SHP77 (cell line): ENCODE data around the gene CD33.

Source experiments
- DNase-seq, 2 experiments: peaks; one replicate each; lab custom pipeline; 2025; lab: John Stamatoyannopoulos, UW

The CD33 gene

DNA sequence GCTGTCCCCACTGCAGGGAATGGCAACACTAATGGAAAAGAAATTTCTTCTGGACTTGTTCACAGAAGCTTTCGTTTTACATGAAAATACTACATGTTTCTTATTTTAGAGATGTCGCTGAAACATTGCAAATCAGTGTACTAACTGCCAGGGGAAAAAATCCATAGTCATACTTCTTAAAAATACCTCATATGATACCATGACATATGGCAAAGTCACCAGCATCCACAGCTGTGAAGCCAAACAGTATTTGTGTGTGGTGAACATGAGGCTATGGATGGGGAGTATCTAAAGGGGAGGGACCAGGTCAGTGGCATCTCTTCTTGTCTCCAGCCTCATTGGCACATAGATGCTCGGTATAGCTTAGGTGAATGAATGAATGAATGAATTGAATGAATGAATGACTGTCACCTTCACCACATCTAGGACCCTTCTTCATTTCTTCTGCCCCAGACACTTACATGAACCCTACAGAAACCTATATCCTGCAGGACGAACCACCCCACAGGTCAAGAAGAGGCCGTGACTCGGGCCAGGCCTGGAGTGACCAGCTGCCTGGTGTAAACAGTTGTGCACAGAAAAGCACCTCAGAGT, 14.6 kb upstream of the CD33 start:
- no peak for DNase-seq

DNA sequence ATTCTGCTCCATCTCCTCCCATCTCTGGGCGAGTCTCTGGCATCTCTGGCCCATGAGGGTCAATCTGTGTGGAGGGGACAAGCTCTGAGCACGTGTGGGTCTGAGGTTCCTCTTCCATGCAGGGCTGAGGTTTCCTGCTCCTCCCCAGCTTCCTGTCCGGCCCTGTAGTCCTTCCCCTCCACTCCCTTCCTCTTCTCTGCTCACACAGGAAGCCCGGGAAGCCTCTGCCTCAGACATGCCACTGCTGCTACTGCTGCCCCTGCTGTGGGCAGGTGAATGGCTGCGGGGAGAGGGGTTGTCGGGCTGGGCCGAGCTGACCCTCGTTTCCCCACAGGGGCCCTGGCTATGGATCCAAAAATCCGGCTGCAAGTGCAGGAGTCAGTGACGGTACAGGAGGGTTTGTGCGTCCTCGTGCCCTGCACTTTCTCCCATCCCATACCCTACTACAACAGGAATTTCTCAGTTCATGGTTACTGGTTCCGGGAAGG, 14.0 kb upstream of the CD33 start:
- peak; percentile 38 to 70 for DNase-seq

DNA sequence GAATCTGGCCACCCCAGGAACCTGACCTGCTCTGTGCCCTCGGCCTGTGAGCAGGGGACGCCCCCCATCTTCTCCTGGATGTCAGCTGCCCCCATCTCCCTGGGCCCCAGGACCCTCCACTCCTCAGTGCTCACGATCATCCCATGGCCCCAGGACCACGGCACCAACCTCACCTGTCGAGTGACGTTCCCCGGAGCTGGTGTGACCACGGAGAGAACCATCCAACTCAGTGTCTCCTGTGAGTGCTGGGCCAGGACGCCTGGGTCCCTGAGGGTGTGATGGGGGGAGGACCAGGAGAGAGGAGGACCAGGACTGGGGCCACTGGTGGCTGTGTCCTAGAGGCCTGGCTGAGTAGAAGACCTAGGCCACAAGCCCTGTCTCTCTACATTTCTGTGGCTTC, 13.0 kb upstream of the CD33 start:
- no peak for DNase-seq

DNA sequence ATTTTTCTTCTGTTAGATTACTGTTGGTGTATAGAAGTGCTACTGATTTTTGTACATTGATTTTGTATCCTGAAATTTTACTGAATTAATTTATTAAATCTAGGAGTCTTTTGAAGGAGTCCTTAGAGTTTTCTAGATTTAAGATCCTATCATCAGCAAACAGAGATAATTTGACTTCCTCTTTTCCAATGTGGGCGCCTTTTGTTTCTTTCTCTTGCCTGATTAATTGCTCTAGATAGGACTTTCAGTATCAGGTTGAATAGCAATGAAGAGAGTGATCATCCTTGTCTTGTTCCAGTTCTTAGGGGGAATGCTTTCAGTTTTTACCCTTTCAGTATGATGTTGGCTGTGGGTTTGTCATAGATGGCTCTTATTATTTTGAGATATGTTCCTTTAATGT, 5.6 kb upstream of the CD33 start:
- DNase-seq = no peak

DNA sequence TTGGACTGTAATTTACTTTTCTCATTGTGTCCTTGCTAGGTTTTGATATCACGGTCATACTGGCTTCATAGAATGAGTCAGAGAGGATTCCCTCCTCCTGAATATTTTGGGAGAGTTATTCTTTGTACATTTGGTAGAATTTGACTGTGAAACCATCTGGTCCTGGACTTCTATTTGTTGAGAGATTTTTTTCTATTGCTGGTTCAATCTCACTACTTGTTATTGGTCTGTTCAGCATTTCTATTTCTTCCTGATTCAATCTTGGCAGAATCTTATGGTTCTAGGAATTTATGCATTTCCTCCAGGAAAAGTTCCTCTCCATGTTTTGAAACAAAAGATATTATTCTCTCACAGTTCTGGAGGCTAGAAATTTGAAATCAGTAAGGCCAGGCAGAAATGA, 4.9 kb upstream of the CD33 start:
- no peak for DNase-seq

DNA sequence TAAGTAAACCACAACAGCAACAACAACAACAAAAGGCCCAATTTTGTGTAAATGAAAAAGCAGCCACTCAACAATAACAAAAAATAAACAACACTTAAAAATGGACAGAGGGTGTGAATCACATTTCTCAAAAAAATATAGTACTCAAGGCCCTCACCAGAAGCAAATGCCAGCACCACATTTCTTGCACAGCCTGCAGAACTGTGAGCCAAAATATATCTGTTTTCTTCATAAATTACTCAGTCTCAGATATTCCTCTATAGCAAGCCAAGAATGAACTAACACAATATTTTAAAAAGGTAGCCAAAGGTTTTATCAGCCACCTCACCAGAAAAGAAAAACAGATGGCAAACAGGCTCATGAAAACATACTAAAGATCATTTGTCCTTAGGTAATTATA, 3.9 kb upstream of the CD33 start:
- no peak for DNase-seq

DNA sequence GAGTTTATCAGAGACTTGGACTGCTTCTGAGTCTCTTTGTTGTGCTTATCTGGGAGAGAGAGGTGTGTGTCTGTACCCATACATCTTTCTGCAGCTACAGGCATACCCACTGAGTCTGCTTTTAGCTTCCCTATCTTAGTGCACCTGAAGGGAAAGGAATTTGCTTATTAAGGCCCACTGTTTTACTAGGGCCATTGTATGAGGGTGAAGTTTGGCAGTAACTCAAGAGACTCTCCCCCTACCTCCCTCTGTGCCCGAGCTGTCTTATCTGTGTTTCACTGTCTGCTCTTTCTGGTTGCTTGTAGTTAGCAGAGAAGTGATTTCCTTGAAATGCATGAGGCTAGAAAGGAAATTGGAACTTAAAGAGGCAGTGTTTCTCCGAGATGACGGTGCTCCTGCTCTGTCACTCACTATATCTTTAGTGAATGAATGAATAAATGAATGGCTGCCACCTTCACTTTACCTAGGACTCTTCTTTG, 678 bp upstream of the CD33 start:
- no peak for DNase-seq

DNA sequence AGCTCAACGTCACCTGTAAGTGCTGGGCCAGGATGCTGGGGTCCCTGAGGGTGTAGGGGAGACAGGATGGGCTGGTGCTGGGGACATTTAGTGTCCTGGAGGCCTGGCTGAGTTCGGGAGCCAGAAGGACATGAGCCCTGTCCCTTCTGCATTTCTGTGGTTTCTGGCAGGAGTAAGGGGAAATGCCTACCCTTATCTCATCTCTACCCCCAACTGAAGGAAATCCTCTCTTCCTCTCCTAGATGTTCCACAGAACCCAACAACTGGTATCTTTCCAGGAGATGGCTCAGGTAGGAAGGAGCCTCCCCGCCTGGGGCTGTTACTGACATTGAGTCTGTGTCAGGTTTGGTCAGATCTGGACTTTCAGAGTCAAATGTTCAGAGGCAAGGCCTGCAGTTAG, 1.2 kb downstream of the CD33 start:
- DNase-seq = no peak

DNA sequence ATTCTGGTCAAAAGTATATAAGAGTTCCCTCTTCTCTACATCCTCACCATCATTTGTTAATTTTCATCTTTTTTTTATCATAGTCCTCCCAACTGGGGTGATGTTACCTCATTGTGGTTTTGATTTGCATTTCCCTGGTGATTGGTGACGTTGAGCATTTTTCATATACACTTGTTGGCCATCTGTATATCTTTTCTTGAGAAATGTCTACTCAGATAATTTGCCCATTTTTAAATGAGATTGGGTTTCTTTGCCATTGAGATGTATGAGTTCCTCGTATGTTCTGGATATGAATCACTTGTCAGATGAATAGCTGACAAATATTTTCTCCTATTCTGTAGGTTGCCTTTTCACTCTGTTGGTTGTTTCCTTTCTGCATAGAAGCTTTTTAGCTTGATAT, 2.4 kb downstream of the CD33 start:
- DNase-seq = no peak

DNA sequence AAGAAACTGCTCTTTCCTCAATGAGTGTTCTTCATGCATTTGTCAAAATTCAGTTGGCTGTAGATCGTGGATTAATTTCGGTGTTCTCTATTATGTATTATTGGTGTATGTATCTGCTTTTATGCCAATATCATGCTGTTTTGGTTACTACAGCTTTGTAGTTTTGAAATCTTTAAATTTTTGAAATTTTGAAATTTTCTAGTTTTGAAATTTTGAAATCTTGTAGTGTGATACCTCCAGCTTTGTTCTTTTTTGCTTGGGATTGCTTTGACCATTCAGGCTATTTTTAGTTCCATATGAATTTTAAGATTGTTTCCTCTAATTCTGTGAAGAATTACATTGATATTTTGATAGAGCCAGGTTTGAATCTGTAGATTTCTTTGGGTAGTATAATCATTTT, 3.1 kb downstream of the CD33 start:
- DNase-seq = no peak

DNA sequence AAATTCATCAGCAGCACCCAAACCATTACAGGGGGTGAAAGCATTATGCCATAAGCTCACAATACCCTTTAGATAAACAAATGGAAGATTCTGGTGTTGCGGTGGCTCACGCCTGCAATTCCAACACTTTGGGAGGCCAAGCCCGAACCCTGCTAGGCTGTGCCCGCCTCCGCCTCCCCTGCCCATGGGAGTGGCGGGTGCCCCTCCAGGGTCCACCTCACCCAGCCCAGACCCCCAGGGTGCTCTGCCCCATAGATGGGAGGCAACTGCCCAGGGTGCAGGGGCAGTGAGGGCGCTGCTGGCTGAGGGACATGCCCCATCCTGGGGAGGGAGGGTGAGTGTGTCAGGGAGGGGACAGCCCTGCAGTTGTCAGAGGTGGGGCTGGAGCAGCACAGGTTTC, 16.0 kb downstream of the CD33 start:
- DNase-seq = no peak

DNA sequence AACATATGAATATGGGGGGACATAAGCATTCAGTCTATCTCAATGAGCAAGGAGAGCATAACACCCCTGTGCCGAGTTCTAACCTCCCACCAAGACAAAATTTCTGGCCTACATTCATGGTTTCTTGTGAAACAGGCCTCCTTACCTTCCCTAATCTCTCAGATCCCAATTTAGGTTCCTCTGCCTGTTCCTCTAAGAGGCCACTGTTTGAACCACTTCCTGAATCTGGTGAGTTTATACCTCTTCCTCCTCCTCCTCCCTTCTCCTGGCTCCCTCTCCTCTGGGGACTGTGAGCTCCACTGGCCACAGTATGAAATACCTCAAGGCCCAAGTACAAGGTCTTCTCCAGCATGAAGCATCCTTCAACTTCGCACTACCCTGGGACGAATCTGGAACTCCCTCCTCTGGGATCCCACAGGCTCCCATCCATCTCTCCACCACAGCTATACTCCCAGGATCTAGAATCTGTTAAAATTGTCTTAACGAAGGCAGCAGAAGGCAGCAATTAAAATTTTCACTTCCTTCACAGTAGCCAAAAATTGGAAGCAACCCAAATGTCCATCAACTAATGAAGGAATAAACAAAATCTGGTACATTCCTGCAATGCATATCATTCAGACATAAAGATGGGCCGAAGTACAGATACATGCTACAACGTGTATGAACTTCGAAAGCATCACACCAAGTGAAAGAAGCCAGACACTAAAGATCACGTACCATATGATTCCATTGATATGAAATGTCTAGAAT, 18.2 kb downstream of the CD33 start:
- no peak for DNase-seq

DNA sequence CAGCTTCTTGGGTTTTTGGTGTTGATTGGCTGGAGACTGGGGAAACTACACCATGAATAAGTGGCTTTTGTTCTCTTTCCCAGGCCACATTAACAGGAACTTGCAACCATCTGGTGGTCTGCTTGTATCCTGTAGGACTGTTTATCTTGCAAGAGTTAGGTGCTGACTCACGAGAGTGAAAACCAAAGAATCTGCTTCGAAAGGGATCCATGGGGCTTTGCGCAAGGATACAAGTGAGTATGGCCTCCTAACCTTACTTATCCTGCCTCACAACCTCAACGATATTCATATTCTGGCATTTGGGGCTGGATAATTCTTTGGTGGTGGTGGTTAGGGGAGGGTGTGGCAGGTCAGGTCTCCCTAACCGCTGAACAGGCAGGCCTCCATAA, 21.3 kb downstream of the CD33 start:
- no peak for DNase-seq

DNA sequence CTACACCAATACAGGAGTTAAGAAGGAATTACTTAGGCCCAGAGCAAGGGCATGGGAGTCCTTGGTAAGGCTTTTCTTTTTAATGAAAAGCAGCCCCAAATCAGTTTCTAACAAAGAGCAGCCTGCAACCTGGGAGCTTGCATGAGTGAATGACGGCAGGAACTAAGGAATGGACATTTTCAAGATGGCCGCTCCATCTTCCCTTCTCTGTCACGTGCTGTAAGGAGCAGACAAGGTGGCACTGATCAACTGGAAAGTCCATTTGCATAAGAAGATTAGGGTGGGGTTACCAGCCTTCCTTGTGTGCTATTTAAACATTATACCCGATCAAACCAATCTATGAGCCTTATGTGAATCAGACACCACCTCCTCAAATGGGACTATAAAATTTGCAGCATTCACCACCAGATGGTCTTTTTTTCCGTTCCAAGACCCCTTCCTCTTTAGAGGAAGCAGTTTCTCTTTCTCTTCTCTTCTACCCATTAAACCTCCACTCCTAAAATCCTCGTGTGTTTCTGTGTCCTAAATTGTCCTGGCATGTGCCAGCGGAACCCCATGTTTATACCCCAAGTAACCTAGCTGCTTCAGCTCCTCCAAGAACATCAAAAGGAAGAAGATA, 23.2 kb downstream of the CD33 start:
- DNase-seq = no peak

DNA sequence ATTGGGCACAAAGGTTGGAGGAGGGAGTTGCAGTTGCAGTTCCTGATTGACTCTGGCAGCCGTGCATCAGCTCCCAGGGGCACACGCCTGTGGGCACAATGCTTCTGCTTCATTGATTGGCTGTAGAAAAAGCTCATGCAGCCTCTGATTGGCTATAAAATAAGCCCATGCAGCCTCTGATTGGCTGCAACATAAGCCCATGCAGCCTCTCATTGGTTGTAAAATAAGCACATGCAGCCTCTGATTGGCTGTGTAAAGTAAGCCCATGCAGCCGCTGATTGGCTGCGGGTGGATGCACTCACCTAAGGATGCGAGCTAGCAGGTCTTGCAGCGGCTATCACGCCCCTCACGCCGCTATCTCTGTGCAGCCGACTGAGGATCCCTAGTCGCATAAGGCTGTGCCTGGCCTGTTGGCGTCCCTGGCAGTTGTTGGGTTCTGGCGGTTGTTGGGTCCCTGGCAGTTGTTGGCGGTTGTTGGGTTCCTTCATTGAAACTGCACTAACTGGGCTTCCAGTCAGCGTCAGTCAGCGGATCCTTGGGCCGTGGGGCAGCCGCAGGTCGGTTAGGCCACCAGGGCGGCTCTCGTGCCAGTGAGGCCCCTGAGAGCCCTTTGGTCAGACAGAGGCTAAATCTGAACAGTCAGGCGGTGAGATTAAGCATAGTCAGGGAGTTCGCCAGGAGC, 26.0 kb downstream of the CD33 start, which contains the start of gene SIGLECL1:
Gene SIGLECL1 (plus strand): TSS at position 295 of the 682 bp plus-strand sequence. CDS start 12,993 bp downstream, outside the sequence.
- no peak for DNase-seq

DNA sequence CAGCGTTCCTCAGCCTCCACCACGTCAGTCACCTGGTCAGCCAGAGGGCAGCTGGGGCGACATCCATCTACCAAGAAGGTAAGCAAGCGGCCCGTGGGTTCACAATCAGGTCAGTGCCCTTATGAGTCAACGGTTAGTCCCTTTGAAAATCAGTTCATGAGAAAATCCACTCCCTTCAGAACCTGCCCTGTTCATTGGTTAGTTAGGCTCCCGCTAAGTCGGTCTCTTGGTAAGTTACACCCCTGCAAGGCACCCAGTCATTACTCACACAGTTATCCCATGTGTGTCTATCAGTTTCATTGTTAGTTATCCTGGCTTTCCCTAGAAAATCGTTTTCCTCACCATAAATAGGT, 26.6 kb downstream of the CD33 start:
- no peak for DNase-seq

DNA sequence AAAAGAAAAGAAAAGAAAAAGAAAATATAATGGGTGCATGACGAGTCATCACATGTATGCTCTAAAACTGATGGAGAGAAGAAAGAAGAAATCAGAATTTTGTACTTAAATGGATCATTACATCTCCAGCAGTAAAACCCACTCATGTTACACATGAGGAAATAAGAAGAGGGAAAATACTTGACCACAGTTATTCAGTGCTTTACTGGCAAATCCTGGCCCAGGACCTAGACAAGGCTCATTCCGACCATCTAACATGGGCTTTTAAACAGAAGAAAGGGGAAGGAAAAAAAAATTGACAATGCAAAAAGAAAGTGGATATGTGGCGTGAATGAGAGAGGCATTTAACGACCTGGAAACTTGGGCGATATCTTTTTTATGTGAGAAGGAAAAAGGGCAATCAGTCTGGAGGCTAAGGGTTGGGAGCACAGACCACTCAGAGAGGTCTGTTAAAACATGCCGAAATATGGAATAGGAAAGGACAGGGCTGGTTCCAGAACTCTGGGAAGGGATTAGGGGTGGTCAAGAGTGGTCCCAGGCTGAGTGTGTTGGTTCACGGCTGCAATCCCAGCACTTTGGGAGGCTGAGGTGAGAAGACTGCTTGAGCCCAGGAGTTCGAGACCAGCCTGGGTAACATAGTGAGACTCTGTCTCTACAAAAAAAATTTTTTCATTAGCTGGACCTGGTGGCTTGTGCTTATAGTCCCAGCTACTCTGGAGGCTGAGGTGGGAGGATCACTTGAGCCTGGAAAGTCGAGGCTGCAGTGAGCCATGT, 27.6 kb downstream of the CD33 start:
- no peak for DNase-seq

DNA sequence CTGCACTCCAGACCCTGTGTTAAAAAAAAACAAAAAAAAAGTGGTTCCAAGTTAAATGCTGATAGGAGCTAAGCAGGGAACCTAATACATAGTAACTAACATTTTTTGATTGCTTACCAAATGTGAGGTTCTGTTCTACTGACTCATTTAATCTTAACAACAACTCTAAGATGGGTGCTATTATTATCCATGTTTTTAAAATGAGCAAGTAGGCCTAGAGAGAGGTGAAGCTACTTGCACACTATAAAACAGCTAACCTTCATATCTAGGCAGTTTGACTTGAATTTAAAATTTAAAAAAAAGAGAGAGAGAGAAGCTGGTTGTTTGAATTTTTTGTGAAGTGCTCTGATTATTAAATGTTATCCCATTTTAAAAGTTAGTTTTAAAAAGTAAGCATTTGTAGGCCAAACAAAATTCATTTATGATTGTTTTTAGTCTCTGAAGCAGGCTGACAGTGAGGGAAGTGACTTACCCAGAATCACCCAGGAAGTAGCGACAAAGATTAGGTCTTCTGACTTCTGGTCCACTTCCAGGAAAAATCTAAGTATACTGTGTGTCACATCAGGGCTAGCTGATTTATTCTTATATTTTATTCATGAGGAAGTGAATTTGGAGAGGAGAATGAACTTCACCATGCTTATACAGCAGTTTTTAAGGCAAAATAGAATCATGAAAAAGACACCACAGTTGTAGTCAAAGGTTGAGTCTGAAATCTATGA, 28.4 kb downstream of the CD33 start:
- DNase-seq = no peak

DNA sequence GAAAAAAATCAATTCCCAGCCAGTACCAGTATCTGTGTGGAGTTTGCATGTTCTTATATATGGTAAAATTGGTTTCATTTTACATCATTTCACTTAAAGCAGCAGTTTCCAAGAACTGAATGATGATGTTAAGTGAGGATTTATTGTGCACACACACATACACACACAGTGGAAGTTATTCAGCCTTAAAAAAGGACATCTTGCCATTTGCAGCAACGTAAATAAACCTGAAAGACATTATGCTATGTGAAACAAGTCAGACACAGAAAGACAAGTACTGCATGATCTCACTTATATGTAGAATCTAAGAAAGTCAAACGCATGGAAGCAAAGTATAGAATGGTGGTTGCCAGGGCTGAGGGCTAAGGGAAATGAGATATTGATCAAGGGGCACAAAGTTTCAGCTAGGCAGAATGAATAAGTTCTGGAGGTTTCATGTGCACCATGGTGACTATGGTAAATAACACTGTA, 31.3 kb downstream of the CD33 start:
- no peak for DNase-seq

DNA sequence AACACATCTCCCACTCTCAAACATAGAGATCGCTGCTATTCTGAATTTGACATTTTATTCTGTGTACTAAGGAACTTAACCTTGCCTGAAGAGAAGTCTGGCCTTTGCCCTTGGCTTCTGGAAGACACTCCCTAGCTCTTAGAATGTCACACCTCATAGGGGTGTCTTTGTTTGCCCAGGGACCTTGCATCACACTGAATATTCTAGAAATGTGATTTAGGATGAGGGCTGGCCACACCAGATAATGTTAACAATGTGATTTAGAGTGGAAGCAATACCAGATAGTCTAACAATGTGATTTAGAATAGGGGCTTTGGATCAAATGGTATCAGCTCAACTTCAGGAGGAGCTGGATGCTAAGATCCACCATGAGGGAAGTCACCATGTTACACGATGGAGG, 32.6 kb downstream of the CD33 start:
- no peak for DNase-seq
